ENCODE measurements around the gene ERI3. TPM values are rescaled to one million over a fixed set of nuclear protein-coding genes. Genes with fewer than 3 reads are reported as not detected.

Gene ERI3
- total RNA-seq, 4 donors from 2014 or later = 27.0 to 35.1 (median 31.8) TPM

GRCh38 chr1:44318097-44319088 is 36.7 kb downstream of the ERI3 start:
- H3K27me3 ChIP-seq = no peaks in the 10 kb centered on the region
- H3K4me1 ChIP-seq = no peaks in the 10 kb centered on the region
- H3K9me3 ChIP-seq = no peaks in the 10 kb centered on the region
- peaks cover 5 to 82% (median 12%) of the 10 kb centered on the region in 3 donors for H3K36me3 ChIP-seq
- TF ChIP-seq CTCF (IDR thresholded peaks at IDR 0.05) (peak; percentile 61 to 82 (median 76)), POLR2A (IDR thresholded peaks at IDR 0.05) (no peak)
- intact Hi-C loops (cut with DNase I) = loop anchor here (10.0 kb wide), 1 partner anchor 104 kb away; the partner anchor contains the start of gene DMAP1
- no peak overlapping the region for H3K27ac ChIP-seq
- no peak overlapping the region for H3K4me3 ChIP-seq
- WGBS, 2 donors = 39 to 47% methylated on average over 9 of the region's 9 CpGs
- DNase-seq = no peak

- H3K36me3 ChIP-seq = peaks cover 5 to 90% (median 23%) of the 10 kb centered on the region in 3 donors
Observed at GRCh38 chr1:44316231-44316759, 38.8 kb downstream of the ERI3 start.

GRCh38 chr1:44315521-44315920 is 39.5 kb downstream of the ERI3 start:
- Histone ChIP-seq H3K9me3 (no peaks in the 10 kb centered on the region), H3K4me3 (no peak overlapping the region), H3K27me3 (no peaks in the 10 kb centered on the region), H3K27ac (no peak overlapping the region), H3K36me3 (peaks cover 5 to 97% (median 23%) of the 10 kb centered on the region in 3 donors), H3K4me1 (no peaks in the 10 kb centered on the region)
- no peak for DNase-seq
- TF ChIP-seq POLR2A (IDR thresholded peaks at IDR 0.05) (no peak), CTCF (IDR thresholded peaks at IDR 0.05) (no peak)
- intact Hi-C loops (cut with DNase I) = loop anchor here (10.0 kb wide), 1 partner anchor 101 kb away; the partner anchor contains the start of gene DMAP1

More at GRCh38 chr1:44316231-44316759, 38.8 kb downstream of the ERI3 start:
- Histone ChIP-seq H3K4me3 (no peak overlapping the region), H3K4me1 (no peaks in the 10 kb centered on the region), H3K27ac (no peak overlapping the region), H3K27me3 (no peaks in the 10 kb centered on the region), H3K9me3 (no peaks in the 10 kb centered on the region)
- TF ChIP-seq POLR2A (IDR thresholded peaks at IDR 0.05) (no peak), CTCF (IDR thresholded peaks at IDR 0.05) (no peak)
- no peak for DNase-seq
- WGBS, 2 donors = 50 to 67% methylated on average over 1 of the region's 1 CpG
- intact Hi-C loops (cut with DNase I) = loop anchor here (10.0 kb wide), 1 partner anchor 101 kb away; the partner anchor contains the start of gene DMAP1

- Histone ChIP-seq H3K4me3 (no peak overlapping the region), H3K27ac (no peak overlapping the region), H3K9me3 (no peaks in the 10 kb centered on the region), H3K4me1 (no peaks in the 10 kb centered on the region), H3K36me3 (peaks cover 5 to 97% (median 23%) of the 10 kb centered on the region in 3 donors), H3K27me3 (no peaks in the 10 kb centered on the region)
- WGBS, 2 donors = 73 to 82% methylated on average over 5 of the region's 5 CpGs
- no peak for DNase-seq
- no peak for TF ChIP-seq CTCF (IDR thresholded peaks at IDR 0.05)
- TF ChIP-seq POLR2A (IDR thresholded peaks at IDR 0.05) = no peak
- intact Hi-C loops (cut with DNase I) = loop anchor here (10.0 kb wide), 1 partner anchor 100 kb away; the partner anchor contains the start of gene DMAP1
Observed at GRCh38 chr1:44314452-44314851, 40.6 kb downstream of the ERI3 start.
